BJ (cell line): Measurements from ENCODE around the gene KLHL35. TPM values are rescaled to one million over a fixed set of nuclear protein-coding genes. Genes with fewer than 3 reads are reported as not detected.

ENCODE experiments used
- CTCF ChIA-PET: fragments of 350-600 bp; formaldehyde crosslinking; extraction: SDS; loops from one replicate; lab custom pipeline; 2021; ENCODE audit warnings: antibody characterized with exemption, inconsistent platforms; lab: Yijun Ruan, JAX
- POLR2A ChIA-PET: fragments of 300-600 bp; sonication (Branson Sonifier 250); formaldehyde crosslinking; extraction: SDS; loops from one replicate; lab custom pipeline; 2021; ENCODE audit warnings: antibody characterized with exemption; lab: Charles Lee
- DNase-seq: peaks from one replicate; pipeline ENCODE4 v3.0.0-alpha.2; 2011; ENCODE audit warnings: low read depth
- H3K27me3 ChIP-seq: 2 replicates; pipeline ENCODE4 v1.6.0; 2011; ENCODE audit warnings: low read length; ENCODE audit not compliant: control insufficient read depth, insufficient read depth
- H3K36me3 ChIP-seq: 2 replicates; pipeline ENCODE4 v1.5.1; 2011; ENCODE audit warnings: low read length; ENCODE audit not compliant: control insufficient read depth, insufficient read depth
- H3K4me3 ChIP-seq: 2 replicates; pipeline ENCODE4 v1.5.1; 2011; ENCODE audit warnings: low read depth, mild to moderate bottlenecking, control low read depth, low read length
- CTCF ChIP-seq: IDR thresholded peaks from 2 replicates; pipeline ENCODE4 v1.5.1; 2011; ENCODE audit warnings: low read depth, mild to moderate bottlenecking, control low read depth, inconsistent platforms, low read length, moderate library complexity; ENCODE audit not compliant: insufficient read depth
- polyA plus RNA-seq: library from polyadenylated mRNA; depleted of rRNA; stranded (reverse); fragments of >200 nt; gene quantifications from 2 replicates; pipeline ENCODE4 v1.2.3, GENCODE V29; 2011

KLHL35 gene
- polyA plus RNA-seq, 1 experiment: 3.1 TPM

- Histone ChIP-seq H3K4me3 (no peak overlapping the region), H3K36me3 (no peaks in the 10 kb centered on the region), H3K27me3 (peaks cover 8% of the 10 kb centered on the region)
- no peak for TF ChIP-seq CTCF
- DNase-seq: no peak
- ChIA-PET CTCF (interaction anchor here (0.7 to 14.3 kb wide), 14 partner anchors 21 to 178 kb away, joined by 3 to 389 read pairs (median 6); no protein-coding TSS in a partner anchor), POLR2A (interaction anchor here (0.5 kb wide), 1 partner anchor 15 kb away, joined by 5 read pairs; no protein-coding TSS in a partner anchor)
Observed at GRCh38 chr11:75386942-75387630, 45.9 kb downstream of the KLHL35 start.

- Histone ChIP-seq H3K4me3 (no peak overlapping the region), H3K36me3 (no peaks in the 10 kb centered on the region), H3K27me3 (peaks cover 3% of the 10 kb centered on the region; the same call in 1 of the 2 replicates)
- DNase-seq: no peak
- TF ChIP-seq CTCF: peak; percentile 99
- CTCF ChIA-PET: interaction anchor here (0.6 to 14.3 kb wide), 17 partner anchors 10 to 947 kb away, joined by 3 to 389 read pairs (median 6); partner anchors contain the start of gene ARRB1
- POLR2A ChIA-PET: no interaction called here
Observed at GRCh38 chr11:75384438-75385080, 48.4 kb downstream of the KLHL35 start.

DNA sequence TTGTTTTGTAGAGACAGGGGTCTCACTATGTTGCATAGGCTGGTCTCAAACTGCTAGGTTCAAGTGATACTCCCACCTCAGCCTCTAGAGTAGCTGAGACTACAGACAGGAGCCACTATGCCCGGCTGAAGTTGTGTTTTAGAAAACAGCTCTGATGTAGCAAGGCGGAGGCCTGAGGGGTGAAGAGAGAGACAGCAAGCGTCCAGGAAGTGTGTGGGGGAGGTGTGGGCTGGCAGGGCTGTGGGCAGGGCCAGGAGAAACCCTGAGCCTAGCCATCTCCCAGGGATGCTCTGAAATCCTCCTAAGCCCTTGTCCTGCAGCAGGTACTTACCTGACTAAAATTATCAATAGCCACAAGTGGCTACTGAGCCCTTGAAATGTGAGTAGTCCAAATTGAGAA is 49.8 kb downstream of the KLHL35 start:
- no peak for DNase-seq
- TF ChIP-seq CTCF: no peak
- no peaks in the 10 kb centered on the region for H3K36me3 ChIP-seq
- no peak overlapping the region for H3K4me3 ChIP-seq
- H3K27me3 ChIP-seq: no peaks in the 10 kb centered on the region
- ChIA-PET CTCF (interaction anchor here (1.2 to 14.3 kb wide), 5 partner anchors 10 to 103 kb away, joined by 3 to 389 read pairs (median 54); no protein-coding TSS in a partner anchor), POLR2A (no interaction called here)

DNA sequence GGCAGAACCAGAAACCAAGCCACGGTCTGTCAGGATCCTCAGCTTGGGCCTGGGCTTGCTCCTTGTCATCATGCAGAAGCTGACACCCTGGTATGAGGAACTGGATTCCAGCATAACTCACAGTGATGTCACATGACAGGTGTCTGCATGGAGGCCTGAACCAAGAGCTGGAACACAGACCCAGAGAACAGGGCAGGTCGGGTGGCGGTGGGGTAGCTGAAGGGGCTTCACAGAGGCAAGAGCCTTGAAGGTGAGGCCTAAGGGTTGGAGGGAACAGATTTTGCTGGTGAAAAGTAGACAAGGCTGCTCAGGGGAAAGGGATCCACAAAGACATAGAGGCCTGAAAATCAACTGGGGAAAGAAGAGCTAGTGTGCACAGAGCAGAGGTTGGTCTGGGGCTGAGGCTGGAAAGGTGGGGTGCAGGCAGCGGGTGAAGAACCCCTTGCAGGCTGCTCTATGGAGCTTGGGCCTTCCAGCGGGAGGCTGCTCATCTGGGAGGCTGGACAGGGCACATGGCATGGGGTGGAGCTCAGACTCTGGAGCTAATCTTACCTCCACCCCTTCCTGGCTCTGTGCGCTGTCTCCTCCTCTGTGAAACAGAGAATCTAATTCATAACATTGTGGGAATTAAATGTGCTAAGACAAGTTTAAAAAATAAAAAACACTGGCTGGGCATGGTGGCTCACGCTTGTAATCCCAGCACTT is 52.1 kb downstream of the KLHL35 start:
- POLR2A ChIA-PET: no interaction called here
- H3K4me3 ChIP-seq: no peak overlapping the region
- peaks cover 2% of the 10 kb centered on the region; the same call in 1 of the 2 replicates for H3K27me3 ChIP-seq
- CTCF ChIA-PET: interaction anchor here (0.5 to 14.3 kb wide), 7 partner anchors 7 to 644 kb away, joined by 3 to 389 read pairs (median 32); no protein-coding TSS in a partner anchor
- no peaks in the 10 kb centered on the region for H3K36me3 ChIP-seq
- TF ChIP-seq CTCF: no peak
- DNase-seq: no peak
